Dermis microvascular lymphatic vessel endothelial cell (primary cell): Measurements from ENCODE around the gene CALCB. TPM values are rescaled to one million over a fixed set of nuclear protein-coding genes. Genes with fewer than 3 reads are reported as not detected.
A peak's percentile ranks its signal among the peaks of the same experiment; 100 is the strongest.

Source experiments
- DNase-seq, 2 donors: peaks; one replicate each; pipeline versions ENCODE4 v3.0.0 to v3.0.0-alpha.2; 2010; ENCODE audit warnings: low read depth in 2 of 2
- total RNA-seq: library from RNA; depleted of rRNA; stranded (reverse); fragments of >200 nt; gene quantifications from 2 replicates; pipeline ENCODE4 v1.2.1, GENCODE V29; 2014

Gene CALCB
- total RNA-seq, 1 donor from 2014 or later: not detected

DNA sequence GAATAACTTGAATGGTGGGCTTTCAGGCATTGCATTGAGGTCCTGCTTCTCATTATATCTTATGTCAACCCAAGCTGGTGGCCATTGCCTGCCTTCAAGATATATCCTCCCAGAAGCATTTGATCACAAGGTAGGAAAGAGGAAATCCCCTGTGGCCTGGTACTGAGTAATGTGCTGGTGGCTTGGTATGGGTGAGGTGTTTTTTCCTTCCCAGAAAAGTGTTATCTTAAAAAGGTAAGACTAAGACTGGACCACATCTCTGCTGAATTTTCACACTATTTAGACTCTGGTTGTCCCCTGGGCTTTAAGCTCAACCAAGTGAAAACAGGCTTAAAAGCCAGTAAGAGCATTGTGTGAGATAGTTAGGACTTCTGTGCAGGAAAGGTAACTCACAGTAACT lies 45.0 kb downstream of the CALCB start:
- no peak for DNase-seq

DNA sequence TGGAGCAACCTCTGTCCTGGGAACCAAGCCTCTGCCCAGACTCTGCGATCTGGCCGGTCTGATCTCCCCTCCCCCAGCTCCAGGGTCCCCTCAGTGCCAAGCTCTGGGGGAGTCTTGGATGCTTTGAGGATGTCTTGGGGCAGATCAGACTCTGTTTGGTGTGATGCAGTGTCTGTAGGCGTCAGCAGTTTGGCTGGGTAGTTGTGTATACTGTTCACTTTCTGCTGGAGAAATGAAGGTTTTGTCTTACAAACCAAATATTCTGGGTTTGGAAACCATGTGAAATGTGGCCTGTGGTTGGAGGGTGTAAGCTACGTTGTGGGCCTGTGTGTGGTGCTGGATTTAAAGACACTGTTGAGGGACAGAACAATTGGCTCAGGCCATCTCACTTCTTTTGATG lies 46.0 kb downstream of the CALCB start:
- DNase-seq: no peak

DNA sequence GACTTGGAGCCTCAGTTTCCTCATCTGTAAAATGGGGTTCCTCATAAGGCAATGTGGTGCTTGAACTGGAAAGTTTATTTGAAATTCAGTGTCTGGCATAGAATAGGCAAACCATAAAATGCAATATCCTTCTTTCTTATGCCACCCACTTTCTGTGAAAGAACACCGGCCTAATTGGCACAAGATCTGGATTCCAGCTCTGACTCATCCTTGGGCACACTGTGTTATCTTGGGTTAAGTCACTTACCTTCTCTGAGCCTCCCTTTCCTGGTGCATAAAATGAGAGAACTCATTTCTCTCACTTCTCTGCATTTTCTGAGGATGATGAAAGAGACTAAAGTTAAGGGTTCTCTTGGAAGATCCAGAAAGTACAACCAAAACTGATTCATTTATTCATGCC lies 46.4 kb downstream of the CALCB start:
- DNase-seq: no peak

DNA sequence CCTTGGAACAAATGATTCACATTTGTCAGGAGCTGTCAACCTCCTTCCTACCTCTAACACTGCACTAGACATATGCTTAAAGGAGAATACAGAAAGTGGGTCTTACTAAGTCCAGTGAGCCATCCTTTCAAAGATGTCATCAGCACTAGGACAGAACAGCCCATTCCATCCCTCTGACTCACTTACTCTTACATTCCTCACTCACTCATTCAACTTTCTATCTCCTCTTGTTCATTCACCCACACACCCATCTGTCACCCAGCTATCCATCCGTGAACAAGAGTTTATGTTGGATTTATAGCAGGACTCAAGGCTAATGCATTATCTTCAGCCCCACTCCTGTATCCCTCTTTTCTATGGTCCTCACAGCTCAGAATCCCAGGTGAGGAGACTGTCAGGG lies 50.5 kb downstream of the CALCB start:
- DNase-seq: peak in 1 of 2 donors; percentile 6

DNA sequence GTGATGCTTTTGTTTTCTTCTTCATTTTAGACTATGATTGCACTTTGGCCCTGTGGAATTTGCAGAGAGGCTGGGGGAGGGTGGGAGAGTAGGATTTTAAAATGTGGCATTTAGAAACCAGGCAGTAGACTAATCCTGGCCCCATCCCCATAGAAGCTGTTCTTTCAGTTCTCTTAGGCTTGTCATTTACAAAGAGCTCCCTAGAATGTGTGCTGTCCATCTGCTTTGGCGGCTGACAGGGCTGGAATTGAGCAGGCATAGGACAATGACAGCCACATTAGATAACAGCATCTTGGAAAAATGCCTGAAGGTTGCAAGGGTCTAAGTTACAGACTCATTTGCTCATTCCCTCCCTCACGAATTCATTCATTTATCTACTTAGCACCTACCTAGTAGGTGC lies 51.1 kb downstream of the CALCB start:
- no peak for DNase-seq

DNA sequence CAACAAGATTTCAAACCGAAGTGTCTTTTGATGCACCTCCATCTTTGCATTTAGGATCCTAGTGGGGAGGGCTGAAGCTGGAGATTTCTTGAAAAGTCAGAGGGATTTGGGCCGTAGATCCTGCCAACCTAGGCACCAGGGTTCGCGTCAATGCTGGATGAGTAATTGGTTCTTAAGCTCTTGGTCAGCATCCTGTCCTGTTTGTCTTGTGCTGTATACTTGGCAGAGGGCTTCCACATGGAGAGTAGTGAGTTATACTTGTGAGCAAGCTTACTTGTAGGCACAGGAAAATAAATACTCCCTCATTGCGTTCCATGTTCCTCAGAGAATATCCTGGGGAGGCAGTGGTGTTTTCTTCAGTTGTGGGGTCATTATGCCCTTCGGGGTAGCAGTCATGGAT lies 53.9 kb downstream of the CALCB start:
- peak in 1 of 2 donors; percentile 16 for DNase-seq

Other genes starting within 250 kb of the CALCB start
- 6.8 and 9.0 TPM in 2 replicates for gene CYP2R1, start 181.4 kb upstream of the CALCB start, total RNA-seq
- gene CALCA, start 101.2 kb upstream of the CALCB start, total RNA-seq: not detected in 2 replicates
- gene INSC, start 41.3 kb downstream of the CALCB start, total RNA-seq: under 0.01 TPM in 1 of 2 replicates, not detected in the other